ENCODE results near the gene PPY. TPM values are rescaled to one million over a fixed set of nuclear protein-coding genes. Genes with fewer than 3 reads are reported as not detected.
"Not testable (repeated sequence)": the region's sequence is repeated elsewhere in the genome, so short reads cannot be mapped to it uniquely, and the experiment has no call there.

Gene PPY
- total RNA-seq, 1 donor from 2014 or later = not detected

- no peak for DNase-seq (ENCODE audit: low spot score)
Measured at GRCh38 chr17:43932357-43932756, 9.9 kb downstream of the PPY start.

- DNase-seq (ENCODE audit: low spot score) = no peak
Measured at GRCh38 chr17:43931062-43931571, 11.2 kb downstream of the PPY start.

- no peak for DNase-seq (ENCODE audit: low spot score)
Measured at GRCh38 chr17:43928609-43929008, 13.7 kb downstream of the PPY start.

- not testable (repeated sequence) for DNase-seq (ENCODE audit: low spot score)
Measured at GRCh38 chr17:43927929-43928328, 14.3 kb downstream of the PPY start.

- DNase-seq (ENCODE audit: low spot score) = no peak
Measured at GRCh38 chr17:43927060-43927864, 15.0 kb downstream of the PPY start.

- DNase-seq (ENCODE audit: low spot score) = no peak
Measured at GRCh38 chr17:43924558-43924957, 17.7 kb downstream of the PPY start.

- DNase-seq (ENCODE audit: low spot score) = no peak
Measured at GRCh38 chr17:43920500-43921095, 21.7 kb downstream of the PPY start.

GRCh38 chr17:43918026-43918389, 24.3 kb downstream of the PPY start:
- no peak for DNase-seq (ENCODE audit: low spot score)

GRCh38 chr17:43917348-43918025, 24.8 kb downstream of the PPY start:
- DNase-seq (ENCODE audit: low spot score) = no peak

- DNase-seq (ENCODE audit: low spot score) = no peak
Measured at GRCh38 chr17:43917016-43917347, 25.3 kb downstream of the PPY start.

- DNase-seq (ENCODE audit: low spot score) = no peak
Measured at GRCh38 chr17:43916385-43916784, 25.9 kb downstream of the PPY start.

GRCh38 chr17:43915559-43915958, 26.7 kb downstream of the PPY start:
- DNase-seq (ENCODE audit: low spot score) = no peak

- DNase-seq (ENCODE audit: low spot score) = no peak
Measured at GRCh38 chr17:43914451-43914850, 27.8 kb downstream of the PPY start.

- no peak for DNase-seq (ENCODE audit: low spot score)
Measured at GRCh38 chr17:43913584-43913983, 28.7 kb downstream of the PPY start.

- DNase-seq (ENCODE audit: low spot score) = no peak
Measured at GRCh38 chr17:43912635-43913304, 29.5 kb downstream of the PPY start.

- no peak for DNase-seq (ENCODE audit: low spot score)
Measured at GRCh38 chr17:43911904-43912303, 30.4 kb downstream of the PPY start.

- no peak for DNase-seq (ENCODE audit: low spot score)
Measured at GRCh38 chr17:43909537-43910231, 32.6 kb downstream of the PPY start.

GRCh38 chr17:43907998-43908721, 34.1 kb downstream of the PPY start:
- DNase-seq (ENCODE audit: low spot score) = peak; percentile 72

GRCh38 chr17:43907425-43907981, 34.8 kb downstream of the PPY start, which contains the start of gene MPP2:
Gene MPP2 (minus strand): TSS chr17:43907536. CDS start chr17:43904460, 3,076 bp downstream.
- DNase-seq (ENCODE audit: low spot score) = peak; percentile 71

- no peak for DNase-seq (ENCODE audit: low spot score)
Measured at GRCh38 chr17:43906951-43907424, 35.3 kb downstream of the PPY start.

Measured in ureter (tissue), 1 donor.